Natural killer cell (primary cell): ENCODE measurements around the gene TACC2. TPM values are rescaled to one million over a fixed set of nuclear protein-coding genes. Genes with fewer than 3 reads are reported as not detected.

ENCODE experiments used
- ATAC-seq, 3 donors: fragments of 150-1000 bp in 2 of 3; fragments of 200-7000 bp in 1 of 3; cut with Tn5 transposase; 1 replicate in 1 of 3; 2 replicates in 2 of 3; pipeline ENCODE4 v1.10.0; 2021; ENCODE audit warnings: mild to moderate bottlenecking in 2 of 3, moderate library complexity in 2 of 3
- DNase-seq, 2 donors: peaks; one replicate each; pipeline versions ENCODE4 v3.0.0 to v3.0.0-alpha.2; 2013 to 2021; ENCODE audit warnings: mixed read lengths in 1 of 2
- H3K27ac ChIP-seq: one replicate; pipeline ENCODE4 v1.5.1; 2013; ENCODE audit warnings: mild to moderate bottlenecking, low read length
- H3K27me3 ChIP-seq: one replicate; pipeline ENCODE4 v1.6.1; 2013; ENCODE audit warnings: low read length; ENCODE audit not compliant: control insufficient read depth, insufficient read depth
- H3K36me3 ChIP-seq: one replicate; pipeline ENCODE4 v1.6.1; 2013; ENCODE audit warnings: low read length; ENCODE audit not compliant: control insufficient read depth, insufficient read depth
- H3K4me1 ChIP-seq: one replicate; pipeline ENCODE4 v1.6.1; 2013; ENCODE audit warnings: low read length; ENCODE audit not compliant: control insufficient read depth, insufficient read depth
- H3K4me3 ChIP-seq: one replicate; pipeline ENCODE4 v1.5.1; 2013; ENCODE audit warnings: low read length
- H3K9me3 ChIP-seq: one replicate; pipeline ENCODE4 v1.6.1; 2013; ENCODE audit warnings: low read length; ENCODE audit not compliant: control insufficient read depth, insufficient read depth
- H3K27ac Mint-ChIP-seq, 2 donors: one replicate each; pipeline ENCODE4 v1.8.0; 2022; ENCODE audit warnings: mild to moderate bottlenecking in 2 of 2, mixed read lengths in 2 of 2, moderate library complexity in 1 of 2
- H3K27me3 Mint-ChIP-seq, 2 donors: one replicate each; pipeline ENCODE4 v1.8.0; 2022; ENCODE audit warnings: low read depth in 2 of 2, mixed read lengths in 2 of 2
- H3K36me3 Mint-ChIP-seq: one replicate; pipeline ENCODE4 v1.8.0; 2022; ENCODE audit warnings: mixed read lengths
- H3K4me1 Mint-ChIP-seq, 2 donors: one replicate each; pipeline ENCODE4 v1.8.0; 2022; ENCODE audit warnings: mixed read lengths in 2 of 2
- H3K4me3 Mint-ChIP-seq: one replicate; pipeline ENCODE4 v1.8.0; 2022; ENCODE audit warnings: mild to moderate bottlenecking, moderate library complexity, mixed read lengths
- H3K9me3 Mint-ChIP-seq, 2 donors: one replicate each; pipeline ENCODE4 v1.8.0; 2022; ENCODE audit warnings: mixed read lengths in 2 of 2
- WGBS: methylation state at CpG from one replicate; pipeline ENCODE4 v1.1.7; 2013; ENCODE audit warnings: missing lambda C conversion rate; ENCODE audit not compliant: insufficient coverage; 5-methylcytosine and 5-hydroxymethylcytosine counted together
- intact Hi-C: fragments of 100-400 bp; cut with micrococcal nuclease; formaldehyde crosslinking; loops from one replicate; pipeline ENCODE4 v1.14.2; 2022
- total RNA-seq, 4 donors: library from RNA; stranded (reverse); fragments of 120-200 nt in 1 of 4; gene quantifications; one replicate each; pipeline versions ENCODE4 v1.2.3 to v1.2.4, GENCODE V29; 2013 to 2022
- TF ChIP-seq, protein P1 (sequence below): fragments of 200-600 bp; IDR thresholded peaks from one replicate; pipeline ENCODE4 v1.8.0; 2022; ENCODE audit warnings: antibody characterized with exemption

Gene TACC2
- total RNA-seq, 3 donors from 2014 or later (not counting 1 experiment from before 2014, with no cell fraction given), result not detected

DNA sequence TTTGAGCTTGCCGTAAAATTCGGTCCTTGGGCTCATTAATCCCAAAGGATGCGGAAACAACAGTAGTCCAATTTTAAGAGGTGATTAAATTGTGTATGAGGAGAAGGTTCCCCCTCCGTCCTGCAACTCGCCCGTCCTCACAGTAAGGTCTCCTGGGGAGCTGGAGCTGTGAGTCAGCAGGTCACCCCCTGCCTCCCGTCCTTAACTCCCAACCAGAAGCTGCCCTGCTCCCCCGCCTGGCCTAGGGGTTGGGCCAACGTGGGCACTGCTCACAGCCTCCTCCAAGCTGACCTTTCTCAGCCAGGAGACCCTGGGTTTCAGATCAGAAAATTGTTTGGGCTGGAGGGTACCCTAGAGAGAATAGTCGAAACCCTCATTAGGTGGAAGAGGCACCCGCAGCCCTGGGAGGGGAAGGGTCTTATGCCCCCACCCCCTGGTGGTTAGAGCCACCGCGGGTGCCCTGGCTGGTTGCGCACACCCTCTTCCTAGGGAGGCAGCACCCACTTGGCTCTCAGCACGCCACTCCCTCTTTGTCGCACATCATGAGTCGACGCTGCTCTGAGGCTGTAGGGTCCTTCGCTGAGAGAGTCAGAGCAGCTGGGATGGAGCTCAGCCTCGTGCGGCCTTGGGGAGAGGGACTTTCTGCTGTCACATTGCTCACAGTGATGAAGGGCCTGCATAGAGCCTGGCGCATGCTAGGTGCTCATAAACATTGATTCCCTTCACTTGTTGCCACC lies 131.2 kb downstream of the TACC2 start:
- intact Hi-C loops, result no loop called here
- Mint-ChIP-seq H3K27me3 (peaks cover 12 to 13% of the 10 kb centered on the region in 2 donors), H3K4me1 (no peaks in the 10 kb centered on the region), H3K4me3 (no peak overlapping the region), H3K27ac (no peak overlapping the region), H3K36me3 (no peaks in the 10 kb centered on the region), H3K9me3 (no peaks in the 10 kb centered on the region)
- Histone ChIP-seq H3K36me3 (no peaks in the 10 kb centered on the region), H3K9me3 (no peaks in the 10 kb centered on the region), H3K27me3 (no peaks in the 10 kb centered on the region), H3K27ac (no peak overlapping the region), H3K4me3 (no peak overlapping the region), H3K4me1 (no peaks in the 10 kb centered on the region)
- ATAC-seq (no peak), DNase-seq (no peak)
- WGBS, result 73% methylated on average over 20 of the region's 22 CpGs
- TF ChIP-seq, protein P1, sequence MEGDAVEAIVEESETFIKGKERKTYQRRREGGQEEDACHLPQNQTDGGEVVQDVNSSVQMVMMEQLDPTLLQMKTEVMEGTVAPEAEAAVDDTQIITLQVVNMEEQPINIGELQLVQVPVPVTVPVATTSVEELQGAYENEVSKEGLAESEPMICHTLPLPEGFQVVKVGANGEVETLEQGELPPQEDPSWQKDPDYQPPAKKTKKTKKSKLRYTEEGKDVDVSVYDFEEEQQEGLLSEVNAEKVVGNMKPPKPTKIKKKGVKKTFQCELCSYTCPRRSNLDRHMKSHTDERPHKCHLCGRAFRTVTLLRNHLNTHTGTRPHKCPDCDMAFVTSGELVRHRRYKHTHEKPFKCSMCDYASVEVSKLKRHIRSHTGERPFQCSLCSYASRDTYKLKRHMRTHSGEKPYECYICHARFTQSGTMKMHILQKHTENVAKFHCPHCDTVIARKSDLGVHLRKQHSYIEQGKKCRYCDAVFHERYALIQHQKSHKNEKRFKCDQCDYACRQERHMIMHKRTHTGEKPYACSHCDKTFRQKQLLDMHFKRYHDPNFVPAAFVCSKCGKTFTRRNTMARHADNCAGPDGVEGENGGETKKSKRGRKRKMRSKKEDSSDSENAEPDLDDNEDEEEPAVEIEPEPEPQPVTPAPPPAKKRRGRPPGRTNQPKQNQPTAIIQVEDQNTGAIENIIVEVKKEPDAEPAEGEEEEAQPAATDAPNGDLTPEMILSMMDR, result no peak

DNA sequence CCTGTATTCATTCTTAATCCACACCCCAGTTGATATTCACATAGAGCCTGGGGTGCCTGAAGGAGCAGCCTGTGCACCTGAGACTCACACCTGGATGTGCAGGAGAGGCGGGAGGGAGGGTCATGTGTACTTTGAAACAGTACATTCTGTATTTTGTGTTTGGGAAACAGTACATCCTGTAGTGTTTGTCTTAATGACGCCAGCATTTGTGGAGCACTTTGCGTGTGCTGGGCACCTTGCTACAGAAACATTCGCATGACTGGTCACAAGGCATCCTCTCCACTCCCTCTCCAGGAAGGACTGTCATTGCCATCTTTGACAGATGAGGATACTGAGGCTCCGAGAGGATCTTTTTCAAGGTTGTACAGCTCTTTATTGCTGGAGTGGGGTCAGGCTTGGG lies 132.1 kb downstream of the TACC2 start:
- no peaks in the 10 kb centered on the region for H3K27me3 ChIP-seq
- intact Hi-C loops, result no loop called here
- WGBS, result 85% methylated on average over 4 of the region's 5 CpGs
- no peaks in the 10 kb centered on the region for H3K36me3 ChIP-seq
- TF ChIP-seq, protein P1, result no peak
- H3K4me3 Mint-ChIP-seq, result no peak overlapping the region
- H3K36me3 Mint-ChIP-seq, result no peaks in the 10 kb centered on the region
- no peak overlapping the region for H3K27ac Mint-ChIP-seq
- no peaks in the 10 kb centered on the region for H3K4me1 Mint-ChIP-seq
- no peak for DNase-seq
- no peak for ATAC-seq
- H3K9me3 ChIP-seq, result no peaks in the 10 kb centered on the region
- H3K27me3 Mint-ChIP-seq, result peaks cover 7% of the 10 kb centered on the region in 2 donors
- no peak overlapping the region for H3K4me3 ChIP-seq
- no peaks in the 10 kb centered on the region for H3K4me1 ChIP-seq
- H3K9me3 Mint-ChIP-seq, result no peaks in the 10 kb centered on the region
- no peak overlapping the region for H3K27ac ChIP-seq

DNA sequence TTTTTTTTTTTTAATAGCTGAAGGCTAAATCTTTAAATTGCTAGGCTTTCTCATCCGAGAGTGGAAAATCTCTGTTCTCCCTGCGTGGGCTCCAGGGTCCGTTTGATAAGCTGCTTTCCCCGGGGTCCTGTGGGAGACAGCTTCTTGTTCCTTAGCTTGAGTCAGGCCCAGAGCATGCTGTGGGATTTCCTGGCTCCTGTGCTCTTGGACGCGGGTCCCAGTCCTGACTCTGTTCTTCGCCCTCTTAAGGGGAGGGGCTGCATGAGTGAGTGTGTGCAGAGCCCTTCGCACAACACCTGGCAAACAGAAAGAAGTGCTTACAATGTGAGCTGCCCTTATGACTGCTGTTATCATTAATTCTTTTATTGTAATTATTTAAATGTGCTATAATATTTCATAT lies 133.5 kb downstream of the TACC2 start:
- ATAC-seq, result no peak
- Mint-ChIP-seq H3K27ac (no peak overlapping the region), H3K36me3 (no peaks in the 10 kb centered on the region), H3K27me3 (peaks cover 7 to 9% of the 10 kb centered on the region in 2 donors), H3K4me1 (no peaks in the 10 kb centered on the region), H3K4me3 (no peak overlapping the region), H3K9me3 (no peaks in the 10 kb centered on the region)
- no peak overlapping the region for H3K4me3 ChIP-seq
- no peaks in the 10 kb centered on the region for H3K4me1 ChIP-seq
- 81% methylated on average over 8 of the region's 8 CpGs for WGBS
- no peaks in the 10 kb centered on the region for H3K36me3 ChIP-seq
- TF ChIP-seq, protein P1, result no peak
- H3K27me3 ChIP-seq, result no peaks in the 10 kb centered on the region
- intact Hi-C loops, result no loop called here
- H3K27ac ChIP-seq, result no peak overlapping the region
- no peaks in the 10 kb centered on the region for H3K9me3 ChIP-seq
- no peak for DNase-seq

DNA sequence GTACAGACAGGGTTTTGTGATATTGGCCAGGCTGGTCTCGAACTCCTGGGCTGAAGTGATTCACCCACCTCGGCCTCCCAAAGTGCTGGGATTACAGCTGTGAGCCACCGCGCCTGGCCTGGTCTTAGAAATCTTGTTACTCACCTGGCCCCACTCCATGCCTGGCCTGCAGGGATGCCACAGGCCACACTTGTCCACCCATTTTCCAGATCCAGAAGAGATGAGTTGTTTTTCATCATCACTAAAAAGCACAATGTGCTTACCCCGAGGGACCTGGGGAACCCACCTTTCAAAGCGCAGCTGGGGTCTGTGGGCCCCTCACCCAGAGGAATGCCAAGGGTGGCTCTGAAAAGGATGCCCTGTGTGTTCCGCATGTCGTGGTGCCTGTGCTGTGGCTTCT lies 134.2 kb downstream of the TACC2 start:
- Mint-ChIP-seq H3K36me3 (no peaks in the 10 kb centered on the region), H3K27me3 (peaks cover 10 to 16% of the 10 kb centered on the region in 2 donors), H3K27ac (no peak overlapping the region), H3K4me3 (no peak overlapping the region), H3K9me3 (no peaks in the 10 kb centered on the region), H3K4me1 (no peaks in the 10 kb centered on the region)
- H3K4me3 ChIP-seq, result no peak overlapping the region
- DNase-seq (no peak), ATAC-seq (no peak)
- 88% methylated on average over 8 of the region's 8 CpGs for whole genome bisulfite sequencing
- H3K9me3 ChIP-seq, result no peaks in the 10 kb centered on the region
- H3K36me3 ChIP-seq, result no peaks in the 10 kb centered on the region
- intact Hi-C loops, result no loop called here
- no peaks in the 10 kb centered on the region for H3K27me3 ChIP-seq
- H3K27ac ChIP-seq, result no peak overlapping the region
- TF ChIP-seq, protein P1, result no peak
- no peaks in the 10 kb centered on the region for H3K4me1 ChIP-seq
